GM23338 (cell line): Measurements from ENCODE around the gene CPLANE1.

Source experiments
- CTCF ChIP-seq, 2 experiments: fragments of 200-600 bp in 1 of 2; sonication (generic) in 1 of 2; conservative IDR thresholded peaks; 2 replicates each; pipeline versions ENCODE4 v1.5.1 to v1.6.1; 2016 to 2017; ENCODE audit warnings: antibody characterized with exemption in 2 of 2, low read depth in 2 of 2, mild to moderate bottlenecking in 2 of 2, moderate library complexity in 1 of 2
- EZH2 ChIP-seq: fragments of 200-600 bp; sonication (generic); IDR thresholded peaks from one replicate; pipeline ENCODE4 v1.8.0; 2017; ENCODE audit warnings: antibody characterized with exemption, mild to moderate bottlenecking, low read depth; ENCODE audit not compliant: unreplicated experiment
- EZH2phosphoT487 ChIP-seq: fragments of 200-600 bp; sonication (generic); IDR thresholded peaks from one replicate; pipeline ENCODE4 v1.8.1; 2018; ENCODE audit warnings: antibody characterized with exemption; ENCODE audit not compliant: unreplicated experiment
- REST ChIP-seq: IDR thresholded peaks from one replicate; pipeline ENCODE4 v1.6.1; 2018; ENCODE audit warnings: antibody characterized with exemption; ENCODE audit not compliant: unreplicated experiment

- no peak for TF ChIP-seq EZH2
- TF ChIP-seq CTCF (conservative IDR thresholded peaks at IDR 0.05; ENCODE audit: low read depth in 2 of 2): no peak
- no peak for TF ChIP-seq REST
- TF ChIP-seq EZH2phosphoT487: no peak
Observed at GRCh38 chr5:37190592-37190991, 58.6 kb downstream of the CPLANE1 start.
